Omental fat pad (tissue), 4 donors: ENCODE data around the gene FLNC. TPM values are rescaled to one million over a fixed set of nuclear protein-coding genes. Genes with fewer than 3 reads are reported as not detected.

Source experiments
- ATAC-seq: fragments of 150-250 bp; one replicate; pipeline ENCODE4 v1.9.1; 2016; ENCODE audit warnings: mild to moderate bottlenecking, moderate library complexity; ENCODE audit not compliant: low FRiP score
- DNase-seq: peaks from one replicate; pipeline ENCODE4 v3.0.0-alpha.2; 2019; ENCODE audit warnings: low spot score
- CTCF ChIP-seq, 3 donors: fragments of 450-650 bp; IDR thresholded peaks; one replicate each; pipeline ENCODE4 v1.5.1; 2016 to 2017; ENCODE audit warnings: antibody characterized with exemption in 3 of 3, mild to moderate bottlenecking in 3 of 3, moderate library complexity in 2 of 3
- total RNA-seq, 4 donors: library from RNA; depleted of rRNA; stranded (reverse); fragments of >200 nt; gene quantifications; one replicate each; pipeline ENCODE4 v1.1.0, GENCODE V29; 2016

FLNC gene
- total RNA-seq, 4 donors from 2014 or later, result 7.7 to 140 (median 25.5) TPM

GRCh38 chr7:128865303-128865702 is 35.1 kb downstream of the FLNC start:
- DNase-seq (no peak), ATAC-seq (no peak)
- no peak for TF ChIP-seq CTCF (IDR thresholded peaks at IDR 0.05)

- TF ChIP-seq CTCF (IDR thresholded peaks at IDR 0.05), result no peak
- DNase-seq (no peak), ATAC-seq (no peak)
These were observed 36.0 kb downstream of the FLNC start for GRCh38 chr7:128865996-128866877.

DNA sequence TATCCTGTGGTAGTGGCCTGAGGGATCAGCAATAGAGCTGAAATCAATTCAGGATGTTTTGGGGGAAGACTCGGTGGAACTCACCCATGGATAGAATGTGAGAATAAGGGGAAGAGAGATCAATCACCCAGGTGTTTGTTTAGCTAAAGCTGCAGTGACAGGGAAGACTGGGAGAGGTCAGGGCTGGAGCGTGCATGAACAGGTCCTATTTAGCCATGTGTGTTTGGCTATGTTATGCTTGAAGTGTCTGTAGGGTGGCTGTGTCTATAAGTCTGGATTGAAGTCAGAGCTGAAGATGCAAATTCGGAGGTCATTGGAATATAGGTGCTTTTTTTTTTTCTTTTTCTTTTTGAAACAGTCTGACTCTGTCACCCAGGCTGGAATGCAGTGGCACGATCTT is 37.0 kb downstream of the FLNC start:
- no peak for ATAC-seq
- no peak for TF ChIP-seq CTCF (IDR thresholded peaks at IDR 0.05)
- no peak for DNase-seq

DNA sequence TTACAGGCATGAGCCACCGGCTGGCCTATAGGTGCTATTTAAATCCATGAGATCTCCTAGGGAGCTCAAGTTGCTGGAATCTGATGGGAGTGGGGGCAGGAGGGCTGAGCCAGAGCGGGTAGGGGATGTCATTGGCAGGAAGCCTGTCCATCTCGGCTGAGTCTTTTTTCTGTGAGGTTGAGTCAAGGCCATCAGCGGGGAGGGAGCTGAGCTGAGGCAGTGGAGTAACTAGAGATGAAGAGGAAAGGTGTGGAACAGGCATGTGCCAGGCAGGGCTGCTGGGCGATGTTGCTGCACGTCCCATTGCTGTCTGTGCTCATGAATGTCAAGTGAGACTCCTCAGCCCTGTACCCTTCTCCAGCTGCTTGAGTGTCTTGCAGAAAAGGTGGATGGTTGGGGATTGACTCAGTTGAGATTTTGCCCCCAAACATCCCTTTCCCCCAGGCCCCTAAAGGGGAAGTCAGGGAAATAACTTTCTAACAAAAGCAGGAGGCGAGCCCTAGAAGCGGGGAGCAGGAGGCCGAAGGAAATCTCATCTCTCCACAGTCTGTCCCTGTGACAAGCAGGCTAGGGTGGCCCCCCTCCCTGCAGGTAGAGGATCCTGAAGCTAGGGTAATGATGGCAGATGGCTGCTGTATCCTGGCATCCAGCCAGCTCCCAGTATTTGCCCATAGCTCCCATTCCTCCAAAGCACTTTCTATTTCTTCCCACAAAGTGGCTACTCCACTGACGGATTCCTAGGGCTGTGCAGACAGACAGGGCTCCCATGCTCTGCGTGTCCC is 37.8 kb downstream of the FLNC start:
- TF ChIP-seq CTCF (IDR thresholded peaks at IDR 0.05), result no peak
- ATAC-seq, result no peak
- no peak for DNase-seq

DNA sequence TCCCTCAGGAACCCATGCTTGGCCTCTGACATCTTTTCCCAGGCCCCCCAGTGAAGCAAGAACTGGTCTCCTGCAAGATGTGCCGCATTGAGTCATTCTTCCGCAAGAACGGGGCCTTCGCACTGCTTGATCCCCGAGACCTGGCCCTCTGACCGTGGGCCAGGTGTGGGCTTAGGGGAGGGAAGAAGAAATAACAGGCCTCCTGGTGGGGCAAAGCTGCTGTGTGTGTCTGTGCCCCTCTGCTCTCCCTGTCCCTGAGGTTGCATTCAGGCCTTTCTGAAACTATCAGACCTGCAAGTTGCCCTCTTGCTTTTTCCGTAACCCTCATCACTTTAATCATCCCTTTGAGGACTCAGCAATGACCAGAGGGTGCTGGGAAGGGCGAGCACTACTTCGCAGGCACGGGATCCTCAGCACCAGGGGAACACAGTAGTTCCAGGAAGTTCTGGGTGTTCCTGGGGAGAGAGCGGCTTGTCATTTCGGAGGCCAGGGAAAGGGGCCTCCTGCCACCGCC is 38.5 kb downstream of the FLNC start:
- DNase-seq (no peak), ATAC-seq (no peak)
- peak in 1 of 3 donors; percentile 4 for TF ChIP-seq CTCF (IDR thresholded peaks at IDR 0.05)

DNA sequence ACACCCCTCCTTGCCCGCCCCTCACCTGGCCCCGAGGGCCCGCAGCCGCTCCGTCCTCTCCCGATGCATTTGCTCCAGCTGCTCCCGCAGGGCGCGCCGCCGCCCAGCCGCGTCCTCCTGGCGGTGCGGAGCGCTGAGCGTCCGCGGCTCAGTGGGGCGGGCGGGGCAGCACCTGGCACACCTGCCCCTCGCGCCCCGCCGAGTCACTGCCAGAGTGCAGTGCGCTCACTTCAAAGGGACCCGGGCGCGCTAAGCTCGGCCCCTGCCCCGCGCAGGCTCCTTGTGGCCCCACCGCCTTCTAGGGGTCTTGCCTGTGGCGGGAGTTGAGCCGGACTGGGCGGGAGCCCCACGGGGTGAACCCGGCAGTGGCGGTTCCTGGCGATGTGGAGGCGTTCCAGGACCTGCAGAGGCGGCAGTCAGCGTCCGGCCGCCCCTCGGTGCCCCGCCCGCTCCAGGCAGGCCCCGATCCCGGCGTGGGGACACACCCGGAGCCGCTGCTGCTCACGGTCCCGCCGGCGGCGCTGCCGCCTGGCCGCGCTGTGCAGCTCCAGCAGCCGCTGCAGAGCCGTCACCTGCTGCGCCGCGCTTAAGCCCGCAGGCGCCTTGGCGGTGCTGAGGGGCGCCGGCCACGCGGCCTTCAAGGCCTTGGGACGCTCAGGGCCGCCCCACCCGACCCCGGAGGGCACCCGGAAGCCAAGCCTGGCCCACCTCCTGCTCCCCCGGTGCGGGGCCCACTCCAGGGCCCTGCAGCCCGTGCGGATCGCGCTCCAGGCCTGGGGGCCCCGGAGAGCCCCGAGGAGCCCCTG is 39.1 kb downstream of the FLNC start:
- no peak for TF ChIP-seq CTCF (IDR thresholded peaks at IDR 0.05)
- peak; percentile 30 for ATAC-seq
- DNase-seq, result no peak
